ENCODE measurements around the gene DCAF12.

DCAF12 gene

DNA sequence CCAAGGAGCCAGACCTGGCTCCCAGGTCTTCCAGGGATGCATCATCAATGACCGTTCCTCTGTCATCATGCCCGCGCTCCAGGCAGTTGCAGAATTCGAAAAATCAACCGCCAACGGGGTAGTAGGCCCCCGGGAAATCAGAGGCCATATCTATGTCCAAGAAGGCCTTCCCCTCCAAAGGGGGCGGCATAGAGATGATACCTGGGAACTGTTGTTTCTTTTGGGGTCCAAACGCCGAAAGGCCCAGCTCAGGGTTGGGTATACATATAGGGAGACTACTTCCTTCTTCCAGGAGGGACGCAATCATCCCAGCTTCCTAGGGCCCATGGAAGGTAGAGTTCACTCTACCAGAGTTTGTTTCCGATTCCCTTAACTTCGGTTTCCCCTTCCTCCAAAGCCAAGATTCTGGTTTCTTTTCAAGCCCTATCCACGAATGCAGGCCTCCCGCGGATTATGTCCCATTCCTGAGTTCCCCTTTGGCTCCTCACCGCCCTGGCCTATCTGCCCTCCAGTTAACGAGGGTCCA lies 754 bp downstream of the DCAF12 start:
- DNase-seq (ENCODE audit: low read depth), result no peak

DNA sequence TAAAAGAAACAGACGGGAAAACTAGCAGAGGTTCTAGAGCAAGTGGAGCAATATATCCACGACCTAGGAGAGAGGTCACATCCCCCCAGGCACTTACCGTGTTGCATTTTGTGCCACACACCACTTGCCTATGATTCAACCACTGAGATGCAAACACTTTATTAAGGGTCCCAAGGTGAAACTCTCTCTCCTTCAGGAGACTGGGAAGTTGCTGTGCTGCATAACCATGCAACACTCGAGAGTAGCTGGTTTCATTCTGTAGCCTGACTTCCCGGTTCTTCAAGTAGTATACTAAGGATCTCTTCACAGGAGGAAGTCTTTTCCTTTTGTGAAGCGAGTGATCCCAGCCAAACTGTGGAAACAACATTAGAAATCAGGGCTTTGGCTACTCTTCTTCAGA lies 1.6 kb downstream of the DCAF12 start:
- no peak for DNase-seq (ENCODE audit: low read depth)

DNA sequence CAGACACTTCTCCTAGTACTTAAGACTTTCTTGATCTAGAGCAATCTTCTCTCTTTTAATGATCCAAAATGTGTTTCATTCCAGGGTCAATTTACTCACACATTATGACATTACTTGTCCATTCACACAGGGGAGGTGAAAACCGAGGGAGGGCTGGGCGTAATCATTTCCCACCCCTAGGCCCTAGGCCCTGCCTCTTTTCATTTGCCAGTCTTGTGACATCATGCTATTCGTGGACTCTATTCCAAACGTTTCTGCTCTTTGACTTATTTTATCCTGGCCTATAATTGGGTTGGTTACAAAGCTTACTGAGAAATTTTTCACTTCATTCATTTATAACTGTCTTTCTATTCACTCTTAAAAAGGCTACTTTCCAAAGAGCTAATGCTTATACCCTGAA lies 2.4 kb downstream of the DCAF12 start:
- DNase-seq (ENCODE audit: low read depth), result no peak

DNA sequence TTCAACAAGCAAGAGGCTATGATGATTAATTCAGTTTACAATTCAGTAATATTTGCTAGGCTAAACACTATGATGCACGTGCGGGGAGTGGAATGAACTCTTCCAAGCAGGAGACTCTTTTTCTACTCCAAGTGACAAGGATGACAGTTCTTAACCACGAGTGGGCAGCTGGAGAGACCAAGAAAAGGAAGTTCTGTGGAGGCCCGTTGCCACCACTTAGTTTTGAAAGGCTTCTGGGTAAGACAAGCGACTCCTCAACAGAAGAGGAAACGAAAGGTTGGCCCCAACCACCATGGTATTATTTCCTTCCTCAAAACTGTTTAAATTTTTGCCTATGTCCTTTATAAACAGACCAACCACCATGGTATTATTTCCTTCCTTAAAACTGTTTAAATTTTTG lies 2.8 kb downstream of the DCAF12 start:
- no peak for DNase-seq (ENCODE audit: low read depth)

DNA sequence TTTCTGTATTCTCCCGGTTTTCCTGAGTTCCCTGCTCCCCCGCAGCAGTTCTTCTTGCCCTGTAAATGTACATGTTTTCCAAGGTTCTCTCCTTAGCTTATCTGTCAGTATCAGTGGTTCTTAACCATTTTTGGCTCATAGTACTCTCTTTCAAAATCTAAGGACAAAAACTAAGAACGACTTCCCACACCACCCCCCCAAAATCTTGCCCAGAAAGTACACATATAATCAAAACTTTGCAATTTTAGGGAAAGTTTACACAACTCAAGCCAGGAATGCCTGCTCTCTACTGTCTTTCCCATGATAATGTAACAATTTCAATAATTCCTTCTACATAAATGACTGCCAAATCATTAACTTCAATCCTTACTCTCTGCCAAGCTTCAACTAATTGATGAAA lies 4.5 kb downstream of the DCAF12 start:
- no peak for DNase-seq (ENCODE audit: low read depth)

DNA sequence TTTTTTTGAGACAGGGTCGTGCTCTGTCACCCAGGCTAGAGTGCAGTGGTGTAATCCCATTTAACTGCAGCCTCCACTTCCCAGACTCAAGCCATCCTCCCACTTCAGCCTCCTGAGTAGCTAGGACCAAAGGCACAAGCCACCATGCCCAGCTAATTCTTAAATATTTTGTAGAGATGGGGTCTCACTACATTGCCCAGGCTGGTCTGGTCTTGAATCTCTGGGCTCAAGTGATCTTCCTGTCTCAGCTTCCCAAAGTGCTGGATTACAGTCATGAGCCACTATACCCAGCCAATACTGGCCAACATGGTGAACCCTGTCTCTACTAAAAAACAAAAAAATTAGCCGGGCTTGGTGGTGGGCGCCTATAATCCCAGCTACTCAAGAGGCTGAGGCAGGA lies 6.8 kb downstream of the DCAF12 start:
- no peak for DNase-seq (ENCODE audit: low read depth)

DNA sequence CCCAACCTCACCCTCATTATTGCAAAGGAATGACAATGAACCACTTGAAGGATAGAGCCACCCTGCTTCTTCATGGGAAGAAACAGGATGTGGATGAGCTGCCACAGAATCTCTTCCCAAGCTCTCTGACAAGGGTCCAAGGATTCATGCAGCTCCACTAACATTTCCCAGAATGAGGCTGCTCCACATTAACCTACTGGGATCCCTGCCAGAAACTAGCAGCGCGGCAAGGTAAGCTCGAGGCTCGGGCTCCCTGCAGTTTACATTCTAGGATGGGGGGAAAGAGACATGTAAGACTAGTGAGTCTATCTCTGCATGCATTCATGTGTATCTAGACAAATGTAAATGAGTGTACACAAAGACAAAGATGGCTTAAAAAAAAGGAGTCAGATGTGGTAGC lies 12.1 kb downstream of the DCAF12 start:
- DNase-seq (ENCODE audit: low read depth), result no peak

DNA sequence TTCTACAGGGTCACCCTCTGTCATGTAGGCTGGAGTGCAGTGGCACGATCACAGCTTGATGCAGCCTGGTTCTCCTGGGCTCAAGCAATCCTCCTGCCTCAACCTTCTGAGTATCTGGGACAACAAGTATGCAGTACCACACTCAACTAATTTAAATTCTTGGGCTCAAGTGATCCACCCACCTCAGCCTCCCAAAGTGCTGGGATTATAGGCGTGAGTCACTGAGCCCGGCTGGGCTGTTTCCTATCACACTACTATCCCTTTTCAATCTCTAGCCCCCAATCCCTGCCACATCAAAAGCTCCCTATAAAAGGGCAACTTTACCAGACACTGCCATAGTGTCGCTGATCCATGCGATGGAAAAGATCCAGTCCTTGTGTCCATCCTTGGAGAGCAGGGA lies 20.4 kb downstream of the DCAF12 start:
- no peak for DNase-seq (ENCODE audit: low read depth)

DNA sequence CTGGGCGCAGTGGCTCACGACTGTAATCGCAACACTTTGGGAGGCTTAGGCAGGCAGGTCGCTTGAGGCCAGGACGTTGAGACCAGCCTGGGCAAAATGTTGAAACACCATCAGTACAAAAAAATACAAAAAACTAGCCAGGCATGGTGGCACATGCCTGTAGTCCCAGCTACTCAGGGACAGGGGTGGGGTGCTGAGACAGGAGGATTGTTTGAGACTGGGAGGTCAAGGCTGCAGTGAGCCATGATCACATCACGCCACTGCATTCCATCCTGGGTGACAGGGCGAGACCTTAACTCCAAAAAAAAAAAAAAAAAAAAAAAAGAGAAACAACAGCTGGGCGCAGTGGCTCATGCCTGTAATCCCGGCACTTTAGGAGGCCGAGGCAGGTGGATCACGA lies 23.7 kb downstream of the DCAF12 start:
- no peak for DNase-seq (ENCODE audit: low read depth)

DNA sequence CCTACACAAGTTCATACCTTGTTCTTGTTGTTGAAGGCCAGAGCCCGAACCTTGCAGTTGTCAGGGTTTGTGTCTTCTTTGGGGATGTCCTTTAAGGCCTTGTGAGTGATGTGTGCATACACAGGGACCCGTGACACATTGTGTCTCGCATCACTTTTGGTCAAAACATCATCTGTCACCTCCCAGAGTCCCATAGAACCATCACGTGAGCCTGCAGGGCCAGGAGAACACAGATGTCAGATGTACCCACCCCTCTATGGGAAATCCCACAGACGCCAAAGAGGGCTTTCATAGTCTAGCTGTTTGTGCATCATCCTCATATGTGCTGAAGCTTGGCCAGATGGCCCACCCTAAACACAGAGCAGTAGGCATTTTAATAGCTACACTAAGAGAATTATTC lies 28.2 kb downstream of the DCAF12 start:
- DNase-seq (ENCODE audit: low read depth), result no peak

DNA sequence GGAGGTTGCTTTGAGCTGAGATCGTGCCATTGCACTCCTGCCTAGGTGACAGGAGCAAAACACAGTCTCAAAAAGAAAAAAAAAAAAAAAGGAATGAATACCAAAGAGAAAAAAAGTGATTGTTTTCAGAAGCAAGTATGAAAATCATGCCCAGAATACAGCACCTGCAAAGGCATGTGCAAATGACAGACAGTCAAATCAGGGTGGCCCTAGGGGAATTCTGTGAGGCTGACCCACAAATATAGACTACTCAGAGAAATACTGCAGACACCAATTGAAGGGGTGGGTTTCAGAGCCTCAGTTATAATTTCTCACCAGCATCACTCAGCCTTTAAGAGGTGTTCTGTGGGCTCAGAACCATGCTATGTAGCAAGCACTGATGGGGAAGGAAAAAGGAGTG lies 28.6 kb downstream of the DCAF12 start:
- DNase-seq (ENCODE audit: low read depth), result no peak

DNA sequence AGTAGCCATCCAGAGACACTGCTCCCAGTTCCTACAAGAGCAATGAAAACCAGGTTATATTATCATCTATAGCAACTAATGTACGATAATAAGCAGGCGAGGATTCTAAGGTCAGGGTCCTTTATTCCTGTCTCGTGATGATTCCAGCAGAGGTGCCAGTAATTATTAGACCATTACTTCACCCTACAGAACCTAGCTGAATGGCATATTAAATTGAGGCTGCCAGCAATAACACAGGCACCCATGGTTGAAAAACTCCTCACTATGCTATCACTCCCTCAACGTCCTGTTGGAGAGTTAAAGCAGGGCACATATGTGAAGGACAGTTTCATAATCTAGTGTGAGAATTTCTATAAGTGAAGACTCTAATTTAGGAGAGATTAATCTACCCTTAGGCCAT lies 29.7 kb downstream of the DCAF12 start:
- DNase-seq (ENCODE audit: low read depth), result no peak

DNA sequence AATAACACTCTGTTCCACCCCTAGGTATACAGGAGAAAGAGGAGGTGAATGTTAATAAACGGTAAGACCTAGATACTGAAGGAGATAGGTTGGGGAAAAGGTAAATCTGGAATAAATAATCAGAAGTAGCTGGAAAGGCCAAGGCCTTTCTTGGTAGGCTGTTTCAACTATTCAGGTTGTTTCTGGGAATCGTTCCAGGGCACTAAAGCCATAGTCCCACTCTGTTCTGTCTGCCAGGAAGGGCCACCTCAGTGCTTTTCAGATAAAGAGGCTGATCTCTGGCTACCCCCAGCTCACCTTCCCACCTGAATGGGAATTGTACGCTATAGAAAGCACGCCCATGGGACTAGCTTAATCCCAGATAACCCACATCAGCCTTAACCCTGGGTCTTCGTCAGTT lies 32.9 kb downstream of the DCAF12 start:
- no peak for DNase-seq (ENCODE audit: low read depth)

DNA sequence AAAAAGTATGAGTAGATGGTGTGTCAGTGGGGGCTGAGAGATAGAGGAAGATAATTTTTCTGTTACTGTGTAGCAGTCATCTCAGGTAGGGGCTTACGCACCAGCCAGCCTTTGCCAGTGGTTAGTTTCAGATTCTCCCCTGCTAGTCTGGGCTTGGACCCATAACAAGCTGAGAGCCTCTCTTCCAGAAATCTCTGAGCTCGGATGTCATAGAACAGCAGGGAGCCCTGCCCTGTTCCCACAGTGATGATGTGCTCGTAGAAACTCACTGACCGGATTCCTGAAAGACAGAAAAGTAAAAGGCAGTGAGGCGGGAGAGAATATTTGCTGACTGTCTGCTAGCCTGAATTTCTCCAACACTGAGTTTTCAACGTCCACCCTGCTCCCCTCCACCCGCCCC lies 37.2 kb downstream of the DCAF12 start:
- DNase-seq (ENCODE audit: low read depth), result no peak

DNA sequence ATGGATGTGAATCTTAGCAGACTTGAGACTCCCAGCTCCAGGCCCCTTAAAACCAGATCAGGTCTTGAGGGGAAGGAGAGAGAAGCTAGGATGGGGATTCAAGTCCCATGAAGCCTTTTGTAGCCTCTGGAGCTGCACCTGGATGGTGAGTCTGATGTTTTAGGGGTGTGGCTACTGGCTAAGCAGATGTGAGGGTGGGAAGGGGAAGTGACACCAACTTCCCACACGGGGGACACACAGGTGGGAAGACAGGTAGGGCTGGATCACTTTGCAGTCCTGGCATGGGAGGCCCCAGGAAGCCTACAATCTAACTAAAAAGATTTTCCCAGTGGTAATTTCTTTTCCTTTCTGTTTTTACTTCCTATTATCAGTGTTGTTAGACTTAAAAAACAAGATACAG lies 39.1 kb downstream of the DCAF12 start:
- no peak for DNase-seq (ENCODE audit: low read depth)

DNA sequence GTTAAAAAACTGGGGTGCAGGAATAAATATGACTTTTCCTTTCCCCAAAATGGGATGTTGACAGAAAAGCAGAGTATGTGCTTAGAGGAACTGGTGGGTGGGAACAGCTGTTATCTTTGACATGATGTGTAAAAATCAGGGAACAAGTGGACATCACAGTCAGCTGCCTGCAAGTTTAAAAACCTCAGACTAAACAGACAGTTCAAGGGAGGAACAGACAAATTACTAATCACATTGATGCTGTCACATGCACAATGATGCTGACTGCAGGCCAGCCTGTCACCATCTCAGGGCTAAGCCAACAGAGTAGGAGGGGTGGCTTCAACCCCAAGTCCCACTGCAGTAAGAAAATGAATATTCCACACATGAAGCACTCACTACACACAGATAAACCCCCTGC lies 39.6 kb downstream of the DCAF12 start:
- no peak for DNase-seq (ENCODE audit: low read depth)

DNA sequence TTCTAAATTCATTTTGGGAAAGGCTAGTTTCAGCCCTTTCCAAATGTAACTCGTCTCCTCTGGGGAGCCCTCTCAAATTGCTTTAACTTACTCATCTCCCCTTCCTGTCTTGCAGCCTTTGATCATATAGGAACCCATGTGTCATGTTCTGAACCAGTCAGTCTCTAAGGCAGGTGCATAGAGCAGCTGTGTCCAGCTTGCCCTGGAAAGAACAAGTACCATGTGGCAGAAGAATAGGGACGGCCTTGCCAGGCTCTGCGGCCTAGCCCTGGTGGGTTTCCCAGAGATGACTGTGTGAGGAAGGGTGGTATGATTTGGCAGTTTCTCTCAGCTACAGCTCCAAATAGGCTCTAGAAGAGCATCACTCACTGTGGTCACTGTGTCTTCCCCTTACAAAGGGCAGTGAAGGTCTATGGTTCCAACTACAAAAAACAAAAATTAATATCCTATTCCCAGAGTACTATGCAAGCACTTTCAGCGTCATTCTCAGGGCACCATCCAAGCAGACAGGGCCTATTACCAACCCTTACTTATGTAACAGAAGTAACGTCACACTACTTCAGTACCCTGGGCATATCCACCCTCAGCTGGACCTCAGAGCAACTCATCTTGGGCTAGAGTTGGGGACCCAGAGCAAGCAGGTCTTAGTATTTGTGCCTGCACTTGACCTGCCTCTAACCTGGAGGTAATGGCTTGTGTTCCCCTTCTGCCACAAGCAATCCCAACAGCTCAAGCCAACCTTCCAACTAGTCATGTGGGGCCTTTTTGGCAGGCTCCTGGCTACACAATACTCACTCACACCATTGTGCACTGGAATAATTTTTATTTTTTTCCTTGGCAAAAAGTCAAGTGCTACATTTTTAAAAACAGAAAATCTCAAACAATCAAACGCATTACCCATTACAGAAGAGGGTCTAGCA lies 40.7 kb downstream of the DCAF12 start:
- no peak for DNase-seq (ENCODE audit: low read depth)

DNA sequence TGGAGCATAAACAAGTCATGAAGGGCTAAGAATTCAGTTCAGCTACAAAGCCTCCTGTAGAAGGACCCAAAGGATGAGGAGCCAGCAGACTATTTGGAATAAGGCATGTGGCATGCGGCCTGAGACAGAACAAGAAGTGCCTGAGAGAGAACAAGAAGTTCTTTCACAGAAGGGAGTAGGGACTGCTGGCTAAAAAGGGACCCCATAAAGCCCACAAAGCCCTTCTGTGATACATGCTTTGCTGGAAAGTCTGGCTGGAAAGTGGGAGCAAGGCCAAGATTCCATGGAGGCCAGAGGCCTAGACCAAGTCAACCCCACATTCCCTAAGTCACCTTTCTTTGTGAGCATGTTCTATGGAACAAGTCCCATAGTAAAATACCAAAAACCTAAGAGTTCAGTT lies 41.9 kb downstream of the DCAF12 start:
- DNase-seq (ENCODE audit: low read depth), result no peak

DNA sequence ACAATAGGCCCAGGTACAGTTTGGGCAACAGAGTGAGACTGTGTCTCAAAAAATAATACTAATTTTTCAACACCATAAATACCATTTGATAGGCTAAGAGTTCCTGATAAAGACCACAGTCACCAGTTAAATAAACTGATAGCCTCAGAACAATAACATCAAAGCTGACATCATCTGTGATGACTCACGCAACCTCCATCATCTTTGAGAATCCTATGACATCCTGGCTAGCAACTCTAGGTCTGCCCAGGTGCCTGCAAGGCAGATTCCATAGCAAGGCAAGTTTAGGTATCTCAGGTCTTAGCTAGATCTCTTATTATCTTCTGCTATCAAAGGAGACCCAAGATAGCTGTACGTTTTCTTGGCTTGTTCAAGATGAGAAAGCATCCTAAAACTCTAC lies 47.3 kb downstream of the DCAF12 start:
- no peak for DNase-seq (ENCODE audit: low read depth)

DNA sequence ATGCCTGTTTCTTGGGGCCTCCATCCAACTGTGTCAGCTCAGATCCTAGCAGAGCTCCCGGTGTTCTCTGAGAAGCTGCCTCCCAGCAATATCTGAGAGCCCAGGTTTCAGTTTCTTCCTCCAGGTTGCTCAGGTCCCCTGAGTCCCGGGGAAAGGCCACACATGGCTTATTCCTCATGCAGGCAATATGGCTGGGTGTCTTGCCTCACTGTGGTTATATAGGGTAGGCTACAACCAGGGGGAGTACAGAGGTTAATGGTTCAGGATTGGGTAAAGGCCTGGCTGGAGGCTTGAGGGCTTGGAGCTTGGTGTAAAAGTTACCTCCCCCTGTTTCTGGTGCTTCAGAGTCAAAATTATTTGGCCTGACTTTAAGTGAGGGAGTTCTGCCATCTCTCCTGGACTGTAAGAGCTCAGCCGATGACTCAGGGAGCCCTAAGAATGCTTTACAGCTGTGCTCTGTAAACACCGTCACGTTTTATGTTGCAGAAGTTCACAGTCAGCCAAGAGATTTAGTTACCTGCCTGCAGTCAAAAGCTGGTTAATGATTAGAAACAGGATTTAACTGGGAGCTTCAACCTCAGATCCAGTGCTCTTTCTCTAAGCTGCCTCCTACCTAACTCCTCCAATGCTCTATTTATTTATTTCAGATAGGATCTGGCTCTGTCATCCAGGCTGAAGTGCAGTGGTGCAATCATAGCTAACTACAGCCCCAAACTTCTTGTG lies 53.5 kb downstream of the DCAF12 start:
- no peak for DNase-seq (ENCODE audit: low read depth)

DNA sequence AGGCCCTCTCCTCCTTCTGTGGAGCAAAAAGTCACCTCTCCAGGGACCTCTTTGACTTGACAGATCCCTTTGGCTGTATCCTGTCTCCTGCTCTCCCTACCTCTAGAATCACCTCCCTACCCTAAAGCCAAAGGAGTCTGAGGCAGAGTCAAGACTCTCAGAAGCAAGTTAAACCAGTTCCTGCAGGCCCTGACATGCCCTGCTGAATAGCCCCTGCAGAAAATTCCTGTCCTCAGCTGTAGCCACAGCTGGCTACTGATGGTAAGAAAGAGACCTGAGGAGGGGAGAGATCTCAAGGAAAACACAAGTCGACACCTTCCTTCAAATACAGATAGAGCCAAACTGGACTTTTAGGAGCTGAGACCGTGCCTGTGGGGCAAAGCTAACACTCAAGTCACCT lies 54.1 kb downstream of the DCAF12 start:
- DNase-seq (ENCODE audit: low read depth), result no peak

DNA sequence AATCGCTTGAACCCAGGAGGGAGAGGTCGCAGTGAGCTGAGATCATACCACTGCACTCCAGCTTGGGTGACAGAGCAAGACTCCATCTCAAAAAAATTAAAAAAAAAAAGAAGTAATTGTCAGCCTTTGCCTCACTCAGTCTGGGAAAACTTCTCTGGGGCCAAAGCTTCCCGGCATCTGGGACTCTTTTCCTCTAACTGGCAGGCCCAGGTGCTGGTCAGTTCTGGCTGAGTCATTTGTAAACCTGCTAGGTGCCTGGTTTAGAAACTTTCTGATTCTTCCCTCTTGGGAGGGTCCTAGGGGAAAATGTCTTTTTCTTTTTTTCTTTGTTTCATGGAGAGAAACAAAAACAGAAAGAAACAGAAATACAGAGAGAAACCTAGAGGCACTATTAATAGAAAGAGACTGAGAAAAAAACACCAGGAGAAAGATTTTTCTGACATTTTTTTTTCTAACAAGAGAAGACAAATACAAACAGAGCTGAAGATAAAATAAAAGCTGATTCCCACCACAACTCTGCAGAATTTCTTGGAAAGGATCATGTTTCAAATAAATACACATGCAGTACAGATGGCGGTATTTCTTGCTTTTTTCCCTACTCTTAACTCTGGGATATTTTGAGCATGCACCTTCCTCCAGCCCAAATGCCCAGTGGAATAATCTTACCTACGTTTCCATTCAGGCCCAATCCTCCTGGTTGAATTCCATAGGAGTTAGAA lies 55.7 kb downstream of the DCAF12 start:
- no peak for DNase-seq (ENCODE audit: low read depth)

DNA sequence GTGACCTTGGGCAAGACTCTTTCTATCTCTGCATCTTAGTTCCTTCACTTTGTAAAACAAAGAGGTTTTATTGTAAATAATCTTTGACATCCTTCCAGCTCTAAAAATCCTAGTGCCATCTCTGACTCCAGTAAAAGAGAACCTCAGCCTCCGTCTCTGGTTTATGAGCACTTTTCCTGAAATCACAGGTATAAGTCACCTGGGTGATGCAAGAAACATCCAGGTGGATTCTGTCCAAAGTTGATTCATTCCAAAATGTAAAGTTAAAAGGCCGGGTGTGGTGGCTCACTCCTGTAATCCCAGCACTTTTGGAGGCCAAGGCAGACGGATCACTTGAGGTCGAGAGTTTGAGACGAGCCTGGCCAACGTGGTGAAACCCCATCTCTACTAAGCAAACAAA lies 56.7 kb downstream of the DCAF12 start:
- no peak for DNase-seq (ENCODE audit: low read depth)
